22Rv1 (cell line): ENCODE measurements around the gene TRAPPC4.

Experiments used
- H3K27ac ChIP-seq: fragments of 450-650 bp; 2 replicates; pipeline ENCODE4 v1.5.1; 2017
- ZFX ChIP-seq: fragments of 450-650 bp; IDR thresholded peaks from 2 replicates; pipeline ENCODE4 v1.6.1; 2017; ENCODE audit warnings: antibody characterized with exemption, borderline replicate concordance
- TF ChIP-seq, protein P1 (sequence below): fragments of 450-650 bp; IDR thresholded peaks from 2 replicates; pipeline ENCODE4 v1.5.1; 2017; ENCODE audit warnings: mild to moderate bottlenecking

TRAPPC4 gene

DNA sequence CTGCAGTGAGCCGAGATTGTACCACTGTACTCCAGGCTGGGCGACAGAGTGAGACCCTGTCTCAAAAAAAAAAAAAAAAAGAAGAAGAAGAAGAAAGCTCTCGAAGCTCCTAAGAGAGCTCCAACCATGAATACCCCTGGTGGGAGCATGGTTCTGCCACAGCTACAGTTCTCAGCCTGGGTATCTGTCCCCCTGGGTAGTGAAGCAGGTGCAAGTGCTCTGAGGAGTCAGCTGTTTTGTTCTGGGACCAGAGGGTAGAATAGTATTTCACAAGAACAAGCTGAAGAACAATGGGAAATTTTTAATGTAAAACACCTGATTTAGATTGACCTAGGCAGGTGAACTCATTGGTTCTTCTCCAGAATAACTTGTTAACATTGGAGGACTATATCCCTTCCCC lies 42.7 kb downstream of the TRAPPC4 start:
- H3K27ac ChIP-seq: no peak overlapping the region
- TF ChIP-seq ZFX: no peak
- TF ChIP-seq, protein P1, sequence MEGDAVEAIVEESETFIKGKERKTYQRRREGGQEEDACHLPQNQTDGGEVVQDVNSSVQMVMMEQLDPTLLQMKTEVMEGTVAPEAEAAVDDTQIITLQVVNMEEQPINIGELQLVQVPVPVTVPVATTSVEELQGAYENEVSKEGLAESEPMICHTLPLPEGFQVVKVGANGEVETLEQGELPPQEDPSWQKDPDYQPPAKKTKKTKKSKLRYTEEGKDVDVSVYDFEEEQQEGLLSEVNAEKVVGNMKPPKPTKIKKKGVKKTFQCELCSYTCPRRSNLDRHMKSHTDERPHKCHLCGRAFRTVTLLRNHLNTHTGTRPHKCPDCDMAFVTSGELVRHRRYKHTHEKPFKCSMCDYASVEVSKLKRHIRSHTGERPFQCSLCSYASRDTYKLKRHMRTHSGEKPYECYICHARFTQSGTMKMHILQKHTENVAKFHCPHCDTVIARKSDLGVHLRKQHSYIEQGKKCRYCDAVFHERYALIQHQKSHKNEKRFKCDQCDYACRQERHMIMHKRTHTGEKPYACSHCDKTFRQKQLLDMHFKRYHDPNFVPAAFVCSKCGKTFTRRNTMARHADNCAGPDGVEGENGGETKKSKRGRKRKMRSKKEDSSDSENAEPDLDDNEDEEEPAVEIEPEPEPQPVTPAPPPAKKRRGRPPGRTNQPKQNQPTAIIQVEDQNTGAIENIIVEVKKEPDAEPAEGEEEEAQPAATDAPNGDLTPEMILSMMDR: no peak

DNA sequence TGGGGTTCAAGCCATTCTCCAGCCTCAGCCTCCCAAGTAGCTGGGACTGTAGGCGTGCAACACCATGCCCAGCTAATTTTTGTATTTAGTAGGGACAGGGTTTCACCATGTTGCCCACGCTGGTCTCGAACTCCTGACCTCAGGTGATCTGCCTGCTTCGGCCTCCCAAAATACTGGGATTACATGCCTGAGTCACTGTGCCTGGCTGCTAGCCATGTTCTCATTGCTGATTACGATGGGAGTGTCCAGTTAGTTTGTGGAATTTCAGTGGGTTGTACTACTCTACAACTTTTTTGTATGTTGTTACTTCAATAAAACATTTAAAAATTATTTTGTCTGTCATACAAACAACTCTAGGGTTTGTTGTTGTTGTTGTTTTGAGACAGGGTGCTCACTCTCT lies 44.2 kb downstream of the TRAPPC4 start:
- H3K27ac ChIP-seq: peak overlapping the region; percentile 4; the same call in 1 of the 2 replicates
- TF ChIP-seq, protein P1: no peak
- no peak for TF ChIP-seq ZFX

DNA sequence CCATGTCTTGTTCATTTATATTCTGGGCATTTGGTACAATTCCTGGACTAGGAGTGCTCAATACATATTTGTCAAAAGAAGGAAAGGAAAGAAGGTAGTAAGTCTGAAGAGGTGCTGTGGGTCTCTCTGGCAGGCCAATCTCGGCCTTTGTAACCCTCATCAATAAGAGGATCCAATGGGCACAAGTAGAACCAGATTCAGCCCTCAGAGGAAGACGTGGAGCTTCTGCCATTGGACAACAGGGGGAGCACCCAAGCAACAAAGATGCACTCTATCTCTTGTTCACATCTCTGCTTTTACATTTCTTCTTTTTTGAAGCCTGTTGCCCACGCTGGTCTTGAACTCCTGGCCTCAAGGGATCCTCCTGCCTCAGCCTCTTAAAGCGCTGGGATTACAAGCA lies 46.8 kb downstream of the TRAPPC4 start:
- TF ChIP-seq, protein P1: peak; percentile 60
- no peak for TF ChIP-seq ZFX

GRCh38 chr11:119067371-119068222 lies 49.0 kb downstream of the TRAPPC4 start, which contains the start of gene VPS11:
Gene VPS11 (plus strand): TSS chr11:119067818. CDS start chr11:119067824, 6 bp downstream.
- H3K27ac ChIP-seq: peak within 1 kb of the TSS; percentile 86
- TF ChIP-seq, protein P1: no peak
- no peak for TF ChIP-seq ZFX

More for the DNA sequence above, 46.8 kb downstream of the TRAPPC4 start:
- no peak overlapping the region for H3K27ac ChIP-seq
